ENCODE results near the gene OIT3. TPM values are rescaled to one million over a fixed set of nuclear protein-coding genes. Genes with fewer than 3 reads are reported as not detected.

OIT3 gene
- total and polyA plus RNA-seq, 2 donors (not counting 3 experiments of a cell fraction or from before 2014, with no cell fraction given) = 0.15 TPM; not detected in 1

- Histone ChIP-seq H4K20me1 (replicated peaks; ENCODE audit: control insufficient read depth, extremely low read depth, insufficient read depth, low read length) (no peaks in the 10 kb centered on the region), H3K4me1 (ENCODE audit: control insufficient read depth, extremely low read depth, insufficient read depth, low read length) (no peaks in the 10 kb centered on the region), H3K4me2 (ENCODE audit: insufficient read depth, low read length) (no peak overlapping the region), H3K27ac (ENCODE audit: insufficient read depth, low read depth, low read length) (no peak overlapping the region), H3K79me2 (ENCODE audit: control insufficient read depth, insufficient read depth, low read length) (no peaks in the 10 kb centered on the region), H3K36me3 (ENCODE audit: control insufficient read depth in 2 of 2, extremely low read depth in 1 of 2, insufficient read depth in 2 of 2, low read length in 2 of 2) (no peaks in the 10 kb centered on the region), H3K9ac (replicated peaks; ENCODE audit: extremely low read depth, insufficient read depth, low read length) (no peak overlapping the region), H3K27me3 (ENCODE audit: control insufficient read depth in 2 of 2, insufficient read depth in 2 of 2, low read length in 2 of 2) (no peaks in the 10 kb centered on the region), H3K4me3 (replicated peaks in 1 of 3; ENCODE audit: insufficient read depth in 1 of 3, low read depth in 1 of 3, low read length in 3 of 3) (no peak overlapping the region), H2AFZ (ENCODE audit: low read depth, low read length) (no peak overlapping the region), H3K9me3 (replicated peaks; ENCODE audit: control insufficient read depth, insufficient read depth, low read length) (no peaks in the 10 kb centered on the region), H3K9me1 (replicated peaks; ENCODE audit: control insufficient read depth, extremely low read depth, insufficient read depth, low read length) (no peaks in the 10 kb centered on the region)
- ChIA-PET POLR2A (no interaction called here), CTCF (interaction anchor here (0.7 kb wide), 1 partner anchor 95 kb away, joined by 3 read pairs; no protein-coding TSS in a partner anchor)
- dilution Hi-C loops (cut with MboI; ENCODE audit: extremely low pct_ligation_motif_present, low sequenced_read_pairs) (no loop called here), intact Hi-C loops (cut with micrococcal nuclease) (no loop called here)
- FAIRE-seq (no peak), DNase-seq (ENCODE audit: low read depth, low spot score) (no peak)
- no peak for TF ChIP-seq MAX (IDR thresholded peaks at IDR 0.05; ENCODE audit: insufficient read depth, insufficient read length)
- no peak for TF ChIP-seq EZH2 (IDR thresholded peaks at IDR 0.05; ENCODE audit: borderline replicate concordance, low read depth, low read length, severe bottlenecking)
- no peak for TF ChIP-seq FOS (IDR thresholded peaks at IDR 0.05; ENCODE audit: borderline replicate concordance, insufficient read depth, low read length)
- BruUV-seq (replicated peaks) = no TSS peak
Measured at GRCh38 chr10:72951760-72952159, 58.2 kb downstream of the OIT3 start.

GRCh38 chr10:72952189-72952588 is 58.6 kb downstream of the OIT3 start:
- no peak for FAIRE-seq
- no TSS peak for BruUV-seq (replicated peaks)
- H3K79me2 ChIP-seq (ENCODE audit: control insufficient read depth, insufficient read depth, low read length) = no peaks in the 10 kb centered on the region
- ChIA-PET CTCF (no interaction called here), POLR2A (no interaction called here)
- H3K4me1 ChIP-seq (ENCODE audit: control insufficient read depth, extremely low read depth, insufficient read depth, low read length) = no peaks in the 10 kb centered on the region
- H3K4me2 ChIP-seq (ENCODE audit: insufficient read depth, low read length) = no peak overlapping the region
- TF ChIP-seq FOS (IDR thresholded peaks at IDR 0.05; ENCODE audit: borderline replicate concordance, insufficient read depth, low read length) (no peak), POLR2AphosphoS5 (IDR thresholded peaks at IDR 0.05; ENCODE audit: insufficient read depth, low read depth, low read length) (no peak), CTCF (IDR thresholded peaks at IDR 0.05; ENCODE audit: extremely low read depth in 1 of 2, insufficient read depth in 1 of 2, low read depth in 1 of 2, low read length in 2 of 2) (no peak), MYC (IDR thresholded peaks at IDR 0.05; ENCODE audit: low read depth, low read length) (no peak), GATA2 (IDR thresholded peaks at IDR 0.05; ENCODE audit: insufficient read depth, insufficient read length, low read depth, low read length) (no peak), MAX (IDR thresholded peaks at IDR 0.05; ENCODE audit: insufficient read depth, insufficient read length) (no peak)
- intact Hi-C loops (cut with micrococcal nuclease) = no loop called here
- H3K36me3 ChIP-seq (ENCODE audit: control insufficient read depth in 2 of 2, extremely low read depth in 1 of 2, insufficient read depth in 2 of 2, low read length in 2 of 2) = no peaks in the 10 kb centered on the region
- H3K4me3 ChIP-seq (replicated peaks in 1 of 3; ENCODE audit: insufficient read depth in 1 of 3, low read depth in 1 of 3, low read length in 3 of 3) = no peak overlapping the region
- H3K9me1 ChIP-seq (replicated peaks; ENCODE audit: control insufficient read depth, extremely low read depth, insufficient read depth, low read length) = no peaks in the 10 kb centered on the region
- H2AFZ ChIP-seq (ENCODE audit: low read depth, low read length) = no peak overlapping the region
- H3K9ac ChIP-seq (replicated peaks; ENCODE audit: extremely low read depth, insufficient read depth, low read length) = no peak overlapping the region
- dilution Hi-C loops (cut with MboI; ENCODE audit: extremely low pct_ligation_motif_present, low sequenced_read_pairs) = no loop called here
- H3K9me3 ChIP-seq (replicated peaks; ENCODE audit: control insufficient read depth, insufficient read depth, low read length) = no peaks in the 10 kb centered on the region
- H3K27me3 ChIP-seq (ENCODE audit: control insufficient read depth in 2 of 2, insufficient read depth in 2 of 2, low read length in 2 of 2) = no peaks in the 10 kb centered on the region
- no peaks in the 10 kb centered on the region for H4K20me1 ChIP-seq (replicated peaks; ENCODE audit: control insufficient read depth, extremely low read depth, insufficient read depth, low read length)
- DNase-seq (ENCODE audit: low read depth, low spot score) = no peak
- H3K27ac ChIP-seq (ENCODE audit: insufficient read depth, low read depth, low read length) = no peak overlapping the region

All from endothelial cell of umbilical vein (primary cell).